ENCODE measurements around the gene CAB39.

CAB39 gene

GRCh38 chr2:230827774-230828271 lies 115.2 kb downstream of the CAB39 start:
- no peak for TF ChIP-seq CTCF (IDR thresholded peaks at IDR 0.05; ENCODE audit: insufficient read depth, low read depth, low read length, missing control alignments)
- no peak overlapping the region for H3K4me3 ChIP-seq (ENCODE audit: low read length)
- DNase-seq (ENCODE audit: low read depth): no peak

GRCh38 chr2:230828272-230828961 lies 115.8 kb downstream of the CAB39 start:
- no peak overlapping the region for H3K4me3 ChIP-seq (ENCODE audit: low read length)
- DNase-seq (ENCODE audit: low read depth): no peak
- TF ChIP-seq CTCF (IDR thresholded peaks at IDR 0.05; ENCODE audit: insufficient read depth, low read depth, low read length, missing control alignments): no peak

GRCh38 chr2:230829293-230829692 lies 116.7 kb downstream of the CAB39 start:
- DNase-seq (ENCODE audit: low read depth): no peak
- H3K4me3 ChIP-seq (ENCODE audit: low read length): no peak overlapping the region
- no peak for TF ChIP-seq CTCF (IDR thresholded peaks at IDR 0.05; ENCODE audit: insufficient read depth, low read depth, low read length, missing control alignments)

- no peak for TF ChIP-seq CTCF (IDR thresholded peaks at IDR 0.05; ENCODE audit: insufficient read depth, low read depth, low read length, missing control alignments)
- DNase-seq (ENCODE audit: low read depth): no peak
Measured at GRCh38 chr2:230829959-230830358, 117.3 kb downstream of the CAB39 start.

GRCh38 chr2:230830428-230830827 lies 117.8 kb downstream of the CAB39 start:
- TF ChIP-seq CTCF (IDR thresholded peaks at IDR 0.05; ENCODE audit: insufficient read depth, low read depth, low read length, missing control alignments): no peak
- H3K4me3 ChIP-seq (ENCODE audit: low read length): no peak overlapping the region
- peak; percentile 19 for DNase-seq (ENCODE audit: low read depth)

More at GRCh38 chr2:230829959-230830358, 117.3 kb downstream of the CAB39 start:
- H3K4me3 ChIP-seq (ENCODE audit: low read length): no peak overlapping the region

GRCh38 chr2:230840301-230840700 lies 127.7 kb downstream of the CAB39 start:
- DNase-seq (ENCODE audit: low read depth): no peak
- H3K4me3 ChIP-seq (ENCODE audit: low read length): no peak overlapping the region
- no peak for TF ChIP-seq CTCF (IDR thresholded peaks at IDR 0.05; ENCODE audit: insufficient read depth, low read depth, low read length, missing control alignments)

- H3K4me3 ChIP-seq (ENCODE audit: low read length): no peak overlapping the region
- peak; percentile 30 for DNase-seq (ENCODE audit: low read depth)
- TF ChIP-seq CTCF (IDR thresholded peaks at IDR 0.05; ENCODE audit: insufficient read depth, low read depth, low read length, missing control alignments): no peak
Measured at GRCh38 chr2:230842473-230842872, 129.8 kb downstream of the CAB39 start.
